OCI-LY7 (cell line): ENCODE data around the gene UBE2A.

Experiments
- CTCF ChIP-seq: fragments of 200-600 bp; sonication (generic); conservative IDR thresholded peaks from 2 replicates; pipeline ENCODE4 v1.5.1; 2014; ENCODE audit warnings: mild to moderate bottlenecking, antibody characterized with exemption, low read length, moderate library complexity, mixed read lengths
- EZH2phosphoT487 ChIP-seq: fragments of 200-600 bp; sonication (generic); IDR thresholded peaks from 2 replicates; pipeline ENCODE4 v1.6.1; 2018; ENCODE audit warnings: low read depth, borderline replicate concordance, mild to moderate bottlenecking, mixed run types, antibody characterized with exemption, low read length, moderate library complexity, mixed read lengths

- no peak for TF ChIP-seq CTCF
- TF ChIP-seq EZH2phosphoT487 = no peak
Measured at GRCh38 chrX:119573840-119574393, 446 bp upstream of the UBE2A start.
